IMR-90 (cell line): ENCODE results near the gene STUB1. TPM values are rescaled to one million over a fixed set of nuclear protein-coding genes. Genes with fewer than 3 reads are reported as not detected.
A peak's percentile ranks its signal among the peaks of the same experiment; 100 is the strongest.

ENCODE experiments used
- ATAC-seq: fragments of 200-7000 bp; cut with Tn5 transposase; 2 replicates; pipeline ENCODE4 v1.9.1; 2020; ENCODE audit warnings: low read depth, mild to moderate bottlenecking, moderate library complexity
- BruUV-seq: library from RNA; stranded (reverse); fragments of 400-500 nt; replicated peaks from 2 replicates; lab custom pipeline; 2021; lab: Mats Ljungman, UMichigan
- CTCF ChIA-PET: fragments of 300-600 bp; formaldehyde crosslinking; extraction: SDS; loops from one replicate; lab custom pipeline; 2021; ENCODE audit warnings: antibody characterized with exemption; lab: Yijun Ruan, JAX
- POLR2A ChIA-PET: fragments of 300-600 bp; sonication (Branson Sonifier 250); formaldehyde crosslinking; loops from one replicate; lab custom pipeline; 2022; ENCODE audit warnings: antibody characterized with exemption; ENCODE audit not compliant: unreplicated experiment; lab: Charles Lee
- DNase-seq: peaks from one replicate; pipeline ENCODE4 v3.0.0; 2013
- H2AFZ ChIP-seq: replicated peaks from 2 replicates; pipeline ENCODE3; 2013; ENCODE audit warnings: low read length, mild to moderate bottlenecking; ENCODE audit not compliant: poor library complexity
- H2AK5ac ChIP-seq: 2 replicates; pipeline ENCODE4 v1.6.1; 2013; ENCODE audit warnings: low read depth, low read length, inconsistent platforms
- H2AK9ac ChIP-seq: replicated peaks from 2 replicates; pipeline ENCODE3; 2013; ENCODE audit warnings: mild to moderate bottlenecking, low read depth, low read length, moderate library complexity; ENCODE audit not compliant: poor library complexity
- H2BK120ac ChIP-seq: 2 replicates; pipeline ENCODE4 v1.6.1; 2013; ENCODE audit warnings: low read depth, low read length, inconsistent platforms
- H2BK15ac ChIP-seq: 3 replicates; pipeline ENCODE4 v1.6.1; 2013; ENCODE audit warnings: low read depth, low read length, inconsistent platforms
- H2BK20ac ChIP-seq: 2 replicates; pipeline ENCODE4 v1.6.1; 2013; ENCODE audit warnings: low read depth, mild to moderate bottlenecking, inconsistent platforms, low read length, moderate library complexity
- H2BK5ac ChIP-seq: 2 replicates; pipeline ENCODE4 v1.6.1; 2013; ENCODE audit warnings: mild to moderate bottlenecking, low read depth, low read length, inconsistent platforms; ENCODE audit not compliant: poor library complexity, severe bottlenecking
- H3K14ac ChIP-seq: replicated peaks from 2 replicates; pipeline ENCODE4 v1.6.1; 2013; ENCODE audit warnings: low read depth, low read length, inconsistent platforms
- H3K18ac ChIP-seq: 2 replicates; pipeline ENCODE4 v1.6.1; 2013; ENCODE audit warnings: low read depth, low read length, control low read depth
- H3K23ac ChIP-seq: 2 replicates; pipeline ENCODE4 v1.6.1; 2013; ENCODE audit warnings: low read depth, low read length, inconsistent platforms
- H3K27ac ChIP-seq: 2 replicates; pipeline ENCODE4 v1.5.1; 2013; ENCODE audit warnings: mild to moderate bottlenecking, control low read depth, low read length; ENCODE audit not compliant: insufficient read depth
- H3K27me3 ChIP-seq: 2 replicates; pipeline ENCODE4 v1.6.1; 2013; ENCODE audit warnings: low read length; ENCODE audit not compliant: control insufficient read depth, insufficient read depth
- H3K36me3 ChIP-seq: 2 replicates; pipeline ENCODE4 v1.6.1; 2013; ENCODE audit warnings: low read length, mixed read lengths; ENCODE audit not compliant: control insufficient read depth, insufficient read depth
- H3K4ac ChIP-seq: 2 replicates; pipeline ENCODE4 v1.6.1; 2013; ENCODE audit warnings: low read depth, low read length, inconsistent platforms
- H3K4me1 ChIP-seq: 2 replicates; pipeline ENCODE4 v1.6.1; 2013; ENCODE audit warnings: low read length, mixed read lengths; ENCODE audit not compliant: control insufficient read depth, insufficient read depth
- H3K4me2 ChIP-seq: 2 replicates; pipeline ENCODE4 v1.6.1; 2013; ENCODE audit warnings: low read depth, mild to moderate bottlenecking, control low read depth, low read length, moderate library complexity
- H3K4me3 ChIP-seq: 2 replicates; pipeline ENCODE4 v1.5.1; 2013; ENCODE audit warnings: low read depth, mild to moderate bottlenecking, control low read depth, low read length, moderate library complexity; ENCODE audit not compliant: insufficient read depth
- H3K56ac ChIP-seq: 2 replicates; pipeline ENCODE4 v1.6.1; 2013; ENCODE audit warnings: low read length, inconsistent platforms; ENCODE audit not compliant: insufficient read depth; ENCODE audit errors: extremely low read depth
- H3K79me1 ChIP-seq, 2 experiments: 2 replicates each; pipeline ENCODE4 v1.6.1; 2013; ENCODE audit warnings: low read length in 2 of 2, inconsistent platforms in 1 of 2, low read depth in 1 of 2
- H3K9ac ChIP-seq: 2 replicates; pipeline ENCODE4 v1.6.1; 2013; ENCODE audit warnings: low read depth, low read length, control low read depth
- H3K9me1 ChIP-seq: 2 replicates; pipeline ENCODE4 v1.6.1; 2013; ENCODE audit warnings: low read length, inconsistent platforms; ENCODE audit not compliant: insufficient read depth
- H3K9me3 ChIP-seq: 2 replicates; pipeline ENCODE4 v1.6.1; 2013; ENCODE audit warnings: low read length; ENCODE audit not compliant: control insufficient read depth, insufficient read depth
- H4K20me1 ChIP-seq: 2 replicates; pipeline ENCODE4 v1.6.1; 2013; ENCODE audit warnings: low read length, inconsistent platforms; ENCODE audit not compliant: insufficient read depth
- H4K5ac ChIP-seq: 2 replicates; pipeline ENCODE4 v1.6.1; 2013; ENCODE audit warnings: mild to moderate bottlenecking, low read depth, low read length, control low read depth
- H4K8ac ChIP-seq, 2 experiments: 2 replicates each; pipeline ENCODE4 v1.6.1; 2013; ENCODE audit warnings: low read depth in 2 of 2, low read length in 2 of 2, control low read depth in 1 of 2, inconsistent platforms in 1 of 2
- H4K91ac ChIP-seq: 2 replicates; pipeline ENCODE4 v1.6.1; 2013; ENCODE audit warnings: low read depth, low read length, inconsistent platforms; ENCODE audit not compliant: insufficient read depth
- BHLHE40 ChIP-seq: fragments of 150-350 bp; IDR thresholded peaks from 2 replicates; pipeline ENCODE4 v1.6.1; 2016; ENCODE audit warnings: mild to moderate bottlenecking, low read depth, low read length
- CEBPB ChIP-seq: IDR thresholded peaks from 2 replicates; pipeline ENCODE4 v1.6.1; 2012; ENCODE audit warnings: low read depth, low read length, improper control_type of control experiment
- FOS ChIP-seq: fragments of 150-350 bp; IDR thresholded peaks from 2 replicates; pipeline ENCODE4 v1.6.1; 2016; ENCODE audit warnings: low read depth, low read length
- MAZ ChIP-seq: IDR thresholded peaks from 2 replicates; pipeline ENCODE4 v1.6.1; 2012; ENCODE audit warnings: low read depth, mild to moderate bottlenecking, low read length, improper control_type of control experiment, moderate library complexity, borderline replicate concordance
- POLR2A ChIP-seq: IDR thresholded peaks from 2 replicates; pipeline ENCODE4 v1.6.1; 2012; ENCODE audit warnings: mild to moderate bottlenecking, low read depth, low read length
- RAD21 ChIP-seq: IDR thresholded peaks from 2 replicates; pipeline ENCODE4 v1.6.1; 2012; ENCODE audit warnings: low read length, improper control_type of control experiment
- RCOR1 ChIP-seq: IDR thresholded peaks from 2 replicates; pipeline ENCODE4 v1.6.1; 2012; ENCODE audit warnings: mild to moderate bottlenecking, low read length, improper control_type of control experiment; ENCODE audit not compliant: insufficient replicate concordance
- RFX5 ChIP-seq: IDR thresholded peaks from 2 replicates; pipeline ENCODE4 v1.8.0; 2012; ENCODE audit warnings: low read depth, mild to moderate bottlenecking, low read length, moderate library complexity
- SMC3 ChIP-seq: fragments of 150-350 bp; IDR thresholded peaks from 2 replicates; pipeline ENCODE4 v1.6.1; 2016; ENCODE audit warnings: low read depth, mild to moderate bottlenecking, antibody characterized with exemption, low read length, moderate library complexity
- USF2 ChIP-seq: fragments of 150-350 bp; IDR thresholded peaks from 2 replicates; pipeline ENCODE4 v1.6.1; 2017; ENCODE audit warnings: mild to moderate bottlenecking, antibody characterized with exemption, low read length, low read depth
- WGBS, 2 experiments: methylation state at CpG; one replicate each; pipeline versions ENCODE4 v1.1.5 to v1.1.7; 2013; ENCODE audit warnings: missing lambda C conversion rate in 2 of 2; ENCODE audit not compliant: insufficient read length in 1 of 2; ENCODE audit errors: extremely low coverage in 2 of 2; 5-methylcytosine and 5-hydroxymethylcytosine counted together
- dilution Hi-C: fragments of 300-500 bp; cut with HindIII; formaldehyde crosslinking; loops from one replicate; pipeline ENCODE4 v1.14.3; 2018; ENCODE audit warnings: low sequenced_read_pairs; ENCODE audit not compliant: unreplicated experiment
- in situ Hi-C: fragments of 300-500 bp; cut with MboI; formaldehyde crosslinking; loops from 3 replicates; pipeline ENCODE4 v1.14.3; 2019; ENCODE audit warnings: low sequenced_read_pairs, inconsistent platforms, mixed read lengths
- intact Hi-C: fragments of 100-400 bp; cut with micrococcal nuclease; formaldehyde crosslinking; loops from 2 replicates; pipeline ENCODE4 v1.10.0; 2022
- polyA plus RNA-seq, 3 experiments: library from polyadenylated mRNA; depleted of rRNA; stranded (reverse); fragments of >200 nt; gene quantifications; 2 replicates each; pipeline ENCODE4 v1.2.3, GENCODE V29; 2012; ENCODE audit warnings: low replicate concordance in 1 of 3
- total RNA-seq: library from RNA; depleted of rRNA; stranded (reverse); fragments of >200 nt; gene quantifications from 2 replicates; pipeline ENCODE4 v1.2.3, GENCODE V29; 2012
- TF ChIP-seq, protein P1 (sequence below): fragments of 150-350 bp; IDR thresholded peaks from 2 replicates; pipeline ENCODE4 v1.6.1; 2016; ENCODE audit warnings: low read depth, mild to moderate bottlenecking, low read length, moderate library complexity, borderline replicate concordance
- TF ChIP-seq, protein P2 (sequence below): conservative IDR thresholded peaks from 2 replicates; pipeline ENCODE4 v1.5.1; 2012; ENCODE audit warnings: mild to moderate bottlenecking, low read depth, low read length, improper control_type of control experiment

The STUB1 gene
- total and polyA plus RNA-seq, 2 of the 4 experiments (the other 2 are of a cell fraction) = 183 to 186 TPM

DNA sequence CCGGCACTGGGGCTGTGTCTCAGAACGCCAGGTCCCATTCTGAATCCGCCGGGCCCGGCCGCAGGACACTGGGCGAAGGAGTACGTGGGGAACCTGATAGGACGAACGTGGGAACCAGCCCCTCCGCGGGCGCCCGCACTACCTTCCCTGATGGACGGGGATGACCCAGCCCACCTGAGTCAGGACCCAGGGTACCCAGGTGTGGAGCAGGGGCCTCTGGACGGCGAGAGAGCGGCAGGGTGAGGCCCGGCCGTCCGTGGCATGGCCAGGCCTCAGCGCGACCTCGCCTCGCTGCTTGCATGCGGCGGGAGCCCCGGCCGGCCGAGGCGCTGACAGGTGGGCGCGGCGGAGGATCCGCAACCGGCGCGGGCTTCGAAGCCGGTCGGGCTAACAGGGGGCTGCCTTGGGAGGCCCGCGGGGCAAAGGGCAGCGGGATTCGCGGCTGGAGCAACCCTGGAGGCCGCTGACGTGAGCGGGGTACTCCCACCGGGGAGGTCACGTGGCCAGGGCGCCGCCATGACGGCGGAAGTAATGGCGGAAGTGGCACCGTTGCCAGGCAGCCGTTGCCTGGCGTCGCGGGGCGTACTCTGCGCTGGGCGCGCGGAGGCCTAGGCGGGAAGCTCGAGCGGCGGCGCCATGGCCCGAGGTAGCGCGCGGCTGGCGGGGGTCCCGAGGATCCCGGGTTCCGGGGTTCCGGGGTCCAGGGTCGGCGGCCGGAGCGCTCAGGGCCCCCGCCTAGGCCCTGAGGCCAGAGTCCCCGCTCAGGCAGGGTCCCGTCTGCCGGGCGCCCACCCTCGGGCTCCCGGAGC, 31.2 kb upstream of the STUB1 start, which contains the start of gene WDR90 (continued):
- no peak for TF ChIP-seq RCOR1
- TF ChIP-seq SMC3 = no peak

DNA sequence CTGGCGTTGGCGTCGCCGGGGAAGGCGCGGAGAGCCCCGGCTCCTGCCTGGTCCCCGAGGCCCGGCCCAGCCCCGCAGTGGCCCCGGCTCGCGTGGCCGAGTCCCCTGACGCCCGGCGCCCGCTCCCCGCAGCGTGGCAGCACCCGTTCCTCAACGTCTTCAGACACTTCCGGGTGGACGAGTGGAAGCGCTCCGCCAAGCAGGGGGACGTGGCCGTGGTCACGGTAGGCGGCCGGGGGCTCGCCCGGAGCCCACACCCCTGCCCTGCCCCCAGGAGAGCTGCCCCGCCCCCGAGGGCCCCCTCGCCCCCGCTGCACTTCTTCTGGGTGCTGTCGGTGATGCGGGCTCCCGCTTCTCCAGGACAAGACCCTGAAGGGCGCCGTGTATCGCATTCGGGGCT, 30.6 kb upstream of the STUB1 start:
- no TSS peak for BruUV-seq
- peak overlapping the region; percentile 96 for H2AFZ ChIP-seq
- no peak overlapping the region for H3K23ac ChIP-seq
- peaks cover 3% of the 10 kb centered on the region; the same call in 1 of the 2 replicates for H3K36me3 ChIP-seq
- H2AK5ac ChIP-seq = 0 out of 2 replicates have a peak overlapping the region, but pooled peaks have one; percentile 50
- H3K4ac ChIP-seq = peak overlapping the region; percentile 75; the same call in 1 of the 2 replicates
- peak overlapping the region; percentile 70 for H3K9ac ChIP-seq
- ATAC-seq = peak; percentile 30
- H3K18ac ChIP-seq = no peak overlapping the region
- H2BK15ac ChIP-seq = no peak overlapping the region
- H3K4me2 ChIP-seq = peak overlapping the region; percentile 77
- no peak overlapping the region for H2BK120ac ChIP-seq
- no peaks in the 10 kb centered on the region for H3K27me3 ChIP-seq
- peaks cover 14% of the 10 kb centered on the region for H3K4me1 ChIP-seq
- H3K79me1 ChIP-seq = peaks cover 10 to 42% of the 10 kb centered on the region in 2 experiments; a peak in 3 of 4 replicates
- 0 out of 2 replicates have a peak overlapping the region, but pooled peaks have one; percentile 66 for H3K14ac ChIP-seq
- peak overlapping the region; percentile 46; the same call in 1 of the 2 replicates for H3K27ac ChIP-seq
- POLR2A ChIA-PET = no interaction called here
- H4K8ac ChIP-seq = peak overlapping the region in 1 of 2 experiments; percentile 77; a peak in 1 of 4 replicates
- intact Hi-C loops = no loop called here
- 0 out of 2 replicates have a peak overlapping the region, but pooled peaks have one; percentile 68 for H4K5ac ChIP-seq
- CTCF ChIA-PET = no interaction called here
- H2AK9ac ChIP-seq = peak overlapping the region; percentile 98
- no peak overlapping the region for H3K56ac ChIP-seq
- H4K20me1 ChIP-seq = no peaks in the 10 kb centered on the region
- 0% methylated on average over 33 of the region's 44 CpGs; no CpG with 5 or more reads in 1 of the 2 experiments for WGBS, 2 experiments
- H3K9me1 ChIP-seq = peaks cover 15% of the 10 kb centered on the region
- H3K4me3 ChIP-seq = peak overlapping the region; percentile 59
- H4K91ac ChIP-seq = no peak overlapping the region
- DNase-seq = no peak
- H2BK20ac ChIP-seq = no peak overlapping the region
- H3K9me3 ChIP-seq = no peaks in the 10 kb centered on the region
- dilution Hi-C loops = no loop called here
- in situ Hi-C loops = loop anchor here (10.0 kb wide), 1 partner anchor 255 kb away; the partner anchor contains the start of gene NME4
- no peak overlapping the region for H2BK5ac ChIP-seq
- TF ChIP-seq RFX5 (no peak), MAZ (no peak), POLR2A (no peak), FOS (no peak), BHLHE40 (no peak), USF2 (no peak), RAD21 (no peak), CEBPB (no peak)
- TF ChIP-seq, protein P1, sequence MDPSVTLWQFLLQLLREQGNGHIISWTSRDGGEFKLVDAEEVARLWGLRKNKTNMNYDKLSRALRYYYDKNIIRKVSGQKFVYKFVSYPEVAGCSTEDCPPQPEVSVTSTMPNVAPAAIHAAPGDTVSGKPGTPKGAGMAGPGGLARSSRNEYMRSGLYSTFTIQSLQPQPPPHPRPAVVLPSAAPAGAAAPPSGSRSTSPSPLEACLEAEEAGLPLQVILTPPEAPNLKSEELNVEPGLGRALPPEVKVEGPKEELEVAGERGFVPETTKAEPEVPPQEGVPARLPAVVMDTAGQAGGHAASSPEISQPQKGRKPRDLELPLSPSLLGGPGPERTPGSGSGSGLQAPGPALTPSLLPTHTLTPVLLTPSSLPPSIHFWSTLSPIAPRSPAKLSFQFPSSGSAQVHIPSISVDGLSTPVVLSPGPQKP = no peak
- TF ChIP-seq, protein P2, sequence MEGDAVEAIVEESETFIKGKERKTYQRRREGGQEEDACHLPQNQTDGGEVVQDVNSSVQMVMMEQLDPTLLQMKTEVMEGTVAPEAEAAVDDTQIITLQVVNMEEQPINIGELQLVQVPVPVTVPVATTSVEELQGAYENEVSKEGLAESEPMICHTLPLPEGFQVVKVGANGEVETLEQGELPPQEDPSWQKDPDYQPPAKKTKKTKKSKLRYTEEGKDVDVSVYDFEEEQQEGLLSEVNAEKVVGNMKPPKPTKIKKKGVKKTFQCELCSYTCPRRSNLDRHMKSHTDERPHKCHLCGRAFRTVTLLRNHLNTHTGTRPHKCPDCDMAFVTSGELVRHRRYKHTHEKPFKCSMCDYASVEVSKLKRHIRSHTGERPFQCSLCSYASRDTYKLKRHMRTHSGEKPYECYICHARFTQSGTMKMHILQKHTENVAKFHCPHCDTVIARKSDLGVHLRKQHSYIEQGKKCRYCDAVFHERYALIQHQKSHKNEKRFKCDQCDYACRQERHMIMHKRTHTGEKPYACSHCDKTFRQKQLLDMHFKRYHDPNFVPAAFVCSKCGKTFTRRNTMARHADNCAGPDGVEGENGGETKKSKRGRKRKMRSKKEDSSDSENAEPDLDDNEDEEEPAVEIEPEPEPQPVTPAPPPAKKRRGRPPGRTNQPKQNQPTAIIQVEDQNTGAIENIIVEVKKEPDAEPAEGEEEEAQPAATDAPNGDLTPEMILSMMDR = no peak
